ENCODE measurements around the gene TOP3B.

GRCh38 chr22:21982338-21982965 lies at the start of gene TOP3B:
- TF ChIP-seq GATA2 (IDR thresholded peaks at IDR 0.05; ENCODE audit: low read depth, low read length) (0 out of 2 replicates have a peak, but pooled peaks have one; percentile 14), GATA3 (IDR thresholded peaks at IDR 0.05; ENCODE audit: low read depth, low read length) (no peak)
